Stimulated activated CD4-positive, alpha-beta T cell treated with anti-CD3 and anti-CD28 coated beads, Interleukin-2, amount 100 ng/mL, for 4 hours (primary cell): ENCODE measurements around the gene SNX12.
"Not testable (repeated sequence)": the region's sequence is repeated elsewhere in the genome, so short reads cannot be mapped to it uniquely, and the experiment has no call there.

ENCODE experiments used
- DNase-seq: peaks from one replicate; pipeline ENCODE4 v3.0.0-alpha.2; 2020; ENCODE audit warnings: low read depth

The SNX12 gene

DNA sequence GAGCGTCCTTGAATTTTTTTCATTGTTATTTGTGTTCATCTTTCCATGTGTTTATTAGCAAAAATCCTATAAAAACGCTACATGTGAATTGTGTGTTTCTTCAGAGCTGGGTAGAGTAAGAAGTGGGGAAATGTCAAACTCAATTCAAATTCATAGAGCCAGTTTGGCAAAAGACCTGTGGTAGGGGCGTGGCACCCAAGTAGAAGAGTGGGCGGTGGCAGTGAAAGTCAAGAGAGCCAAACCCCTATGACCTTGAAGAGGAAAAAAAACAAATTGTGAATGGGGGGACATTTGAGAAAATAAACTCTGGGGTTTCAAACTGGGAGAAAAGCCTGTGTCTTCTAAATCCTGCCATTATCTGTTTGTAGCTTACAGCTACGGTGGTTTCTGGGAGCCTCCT lies 23.1 kb upstream of the SNX12 start:
- no peak for DNase-seq

DNA sequence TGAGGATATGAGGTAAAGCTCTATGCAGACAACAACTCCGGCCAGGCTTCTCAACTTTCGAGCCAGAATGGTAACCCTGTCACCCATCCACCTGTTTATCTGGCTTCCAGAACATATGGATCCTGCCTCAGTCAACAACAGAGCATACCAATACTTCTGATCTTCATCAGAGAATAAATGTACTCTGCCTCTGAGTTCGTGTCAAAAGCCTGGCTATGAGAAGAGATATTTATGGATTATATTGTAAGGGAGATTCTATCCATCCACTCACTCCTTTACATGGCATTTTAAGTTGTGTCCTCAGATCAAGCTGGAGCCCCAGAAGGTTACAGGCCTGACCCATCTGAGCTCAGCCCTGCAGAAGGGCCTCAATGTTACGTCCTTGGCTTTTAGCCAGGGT lies 17.8 kb upstream of the SNX12 start:
- no peak for DNase-seq

DNA sequence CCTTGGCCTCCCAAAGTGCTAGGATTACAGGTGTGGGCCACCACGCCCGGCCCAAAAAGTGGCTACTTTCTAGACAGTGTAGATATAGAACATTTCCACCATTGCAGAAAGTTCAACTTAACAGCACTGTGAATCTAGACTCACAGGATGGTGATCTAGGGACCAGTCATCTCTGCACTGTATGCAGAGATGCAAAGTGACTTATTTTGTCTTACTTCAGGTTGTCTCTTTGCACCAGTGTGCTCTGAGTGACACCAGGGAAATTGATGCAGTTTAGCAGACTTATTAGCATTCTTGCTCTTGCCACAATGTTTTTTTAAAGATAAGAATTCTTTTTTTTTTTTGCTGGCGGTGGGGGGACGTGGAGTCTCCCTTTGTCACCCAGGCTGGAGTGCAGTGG lies 14.7 kb upstream of the SNX12 start:
- no peak for DNase-seq

DNA sequence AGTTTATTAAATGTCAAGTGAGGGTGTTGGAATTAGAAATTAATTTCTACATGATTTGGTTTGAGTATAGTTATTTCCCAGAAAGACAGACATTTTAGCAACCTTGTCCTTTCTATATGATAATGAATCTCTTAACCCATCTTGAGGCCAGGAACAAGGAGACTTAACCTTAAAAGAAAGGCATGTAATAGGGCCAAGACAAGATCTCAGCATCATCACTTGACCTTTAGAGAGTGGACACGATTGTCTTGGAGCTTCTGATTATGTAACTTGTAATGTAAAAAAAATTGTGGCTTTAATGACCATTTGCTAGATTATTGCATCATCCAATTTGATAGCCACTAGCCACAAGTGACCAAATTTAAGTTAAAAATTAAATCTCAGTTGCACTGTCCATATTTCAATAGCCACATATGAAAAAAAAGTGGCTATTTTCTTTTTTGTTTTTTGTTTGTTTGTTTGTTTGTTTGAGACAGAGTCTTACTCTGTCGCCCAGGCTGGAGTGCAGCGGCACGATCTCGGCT lies 14.1 kb upstream of the SNX12 start:
- no peak for DNase-seq

DNA sequence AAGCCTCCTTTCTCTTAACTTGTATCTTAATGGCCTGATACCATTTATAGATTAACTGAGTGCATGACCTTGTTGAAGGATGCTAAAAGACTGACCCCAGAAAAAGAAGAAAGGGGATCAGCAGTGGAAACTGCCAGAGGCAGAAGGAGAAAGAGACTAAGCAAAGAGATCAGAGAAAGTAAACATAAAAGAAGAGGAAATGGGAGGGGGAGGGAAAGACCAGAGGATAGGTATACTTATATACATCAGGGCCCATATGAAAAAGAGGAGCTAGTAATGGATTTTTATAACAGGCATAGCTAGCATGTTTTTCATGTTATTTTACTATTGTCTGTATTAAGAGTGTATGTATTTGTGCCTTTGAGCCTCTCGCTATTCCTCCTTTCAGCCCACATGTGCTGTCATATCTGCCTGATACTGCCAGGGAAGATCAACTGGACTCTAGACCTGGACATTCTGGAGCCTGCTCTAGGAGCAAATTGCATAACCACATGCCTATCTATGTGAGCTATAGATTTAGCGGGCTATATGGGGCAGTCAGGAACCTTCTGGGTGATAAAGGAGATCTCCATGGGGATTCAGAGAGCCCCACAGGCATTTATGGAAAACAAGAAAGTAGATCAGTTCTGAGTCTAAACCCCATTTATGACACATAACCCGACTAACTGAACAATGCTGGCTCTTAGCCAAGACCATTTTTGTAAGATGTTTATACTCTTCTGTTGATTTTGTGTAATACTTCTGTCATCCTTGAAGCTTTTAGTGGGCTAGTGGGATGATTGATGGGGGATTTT lies 13.4 kb upstream of the SNX12 start:
- DNase-seq = no peak

DNA sequence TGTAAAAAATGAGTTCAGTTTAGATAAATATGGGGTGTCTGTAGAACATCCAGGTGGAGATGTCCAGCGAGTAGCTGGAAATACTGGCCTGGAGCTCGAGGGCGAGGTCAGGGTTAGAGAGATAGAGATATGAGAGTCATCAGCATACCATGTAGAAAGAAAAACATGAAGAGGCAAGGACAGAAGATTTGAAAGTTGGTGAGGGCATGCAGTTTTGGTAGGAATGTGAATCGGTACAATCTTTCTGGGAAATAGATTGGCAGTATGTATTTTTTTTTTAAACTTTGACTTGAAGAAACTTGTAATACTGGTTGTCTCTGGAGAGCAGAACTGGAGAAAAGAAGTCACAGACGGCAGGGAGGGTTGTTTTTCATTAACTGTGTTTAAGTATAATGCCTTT lies 2.4 kb upstream of the SNX12 start:
- DNase-seq = no peak

DNA sequence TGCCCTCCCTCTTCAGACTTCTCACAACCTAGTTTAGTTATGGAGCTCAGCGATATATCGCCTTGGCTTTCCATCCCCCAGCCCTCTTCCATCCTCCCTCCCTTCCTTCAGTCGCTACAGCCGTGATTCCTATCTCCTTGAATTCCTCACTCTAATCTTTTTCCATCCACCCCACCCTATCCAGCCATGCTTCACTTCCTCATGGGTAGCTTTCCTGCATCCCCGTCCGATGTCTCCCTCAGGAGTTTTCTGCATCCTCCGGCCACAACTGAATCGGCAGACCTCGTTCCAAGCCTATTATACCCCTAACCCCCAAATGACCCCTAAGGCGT lies 456 bp downstream of the SNX12 start:
- DNase-seq = no peak

DNA sequence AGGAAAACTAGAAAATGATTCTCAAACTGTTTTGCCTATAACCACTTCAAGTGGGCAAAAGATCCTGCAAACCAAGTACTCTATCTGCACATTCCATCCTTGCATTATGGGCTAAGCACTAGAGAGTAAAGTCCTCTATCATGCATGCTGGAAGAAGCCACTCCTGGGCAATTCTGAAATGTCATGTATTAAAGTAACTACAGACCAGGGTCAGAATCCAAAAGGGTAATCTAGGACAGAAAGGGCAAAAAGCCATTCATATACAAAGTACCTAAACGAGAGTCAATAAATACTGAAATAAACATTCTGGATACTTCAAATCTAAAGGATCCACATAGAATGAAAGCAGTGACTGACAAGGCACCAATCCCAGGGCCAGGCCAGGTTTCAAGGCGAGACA lies 1.0 kb downstream of the SNX12 start:
- DNase-seq = no peak

DNA sequence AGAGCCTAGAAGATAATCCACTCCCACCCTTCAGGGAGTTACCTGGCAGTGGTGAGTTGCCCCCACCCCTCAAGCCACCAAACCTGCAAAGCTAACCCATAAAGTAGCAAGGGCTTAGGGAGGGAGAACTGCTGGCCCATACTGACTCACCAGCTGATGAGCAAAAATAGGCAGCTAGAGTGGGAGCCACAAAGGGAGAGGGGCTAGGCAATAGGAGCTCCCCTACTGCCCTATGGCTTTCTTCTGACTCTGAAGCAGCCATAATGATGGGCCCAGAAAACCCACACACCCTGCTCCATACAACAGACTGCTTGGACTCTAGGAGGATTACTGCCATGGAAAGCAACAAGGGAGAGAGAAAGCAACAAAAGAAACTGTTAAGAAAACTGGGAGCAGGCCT lies 8.0 kb downstream of the SNX12 start:
- no peak for DNase-seq

DNA sequence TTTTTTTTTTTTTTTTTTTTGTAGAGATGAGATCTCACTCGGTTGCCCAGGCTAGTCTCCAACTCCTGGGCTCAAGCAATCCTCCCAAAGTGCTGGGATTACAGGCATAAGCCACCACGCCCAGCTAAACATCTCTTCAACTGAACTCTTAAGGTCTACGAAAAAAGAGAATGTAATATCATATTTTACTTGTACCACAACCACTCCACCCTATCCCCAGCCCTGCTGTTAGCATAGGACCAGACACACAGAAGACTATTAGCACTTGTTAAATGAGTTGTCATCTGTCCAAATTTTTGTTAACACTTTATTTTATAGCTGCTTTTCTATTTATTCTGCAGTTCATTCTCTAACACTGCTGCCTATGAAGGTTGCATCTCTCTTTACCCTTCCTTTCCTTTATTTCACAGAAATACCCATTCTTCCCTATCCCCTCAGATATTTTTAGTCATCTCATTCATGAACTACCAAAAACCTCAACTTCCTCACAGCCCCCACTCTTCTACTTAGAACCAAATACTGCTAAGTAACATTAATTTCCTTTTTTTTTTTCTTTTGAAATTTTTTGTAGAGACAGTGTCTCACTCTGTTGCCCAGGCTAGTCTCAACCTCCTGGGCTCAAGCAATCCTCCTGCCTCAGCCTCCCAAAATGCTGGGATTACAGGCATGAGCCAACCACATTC lies 10.1 kb downstream of the SNX12 start:
- DNase-seq = no peak

DNA sequence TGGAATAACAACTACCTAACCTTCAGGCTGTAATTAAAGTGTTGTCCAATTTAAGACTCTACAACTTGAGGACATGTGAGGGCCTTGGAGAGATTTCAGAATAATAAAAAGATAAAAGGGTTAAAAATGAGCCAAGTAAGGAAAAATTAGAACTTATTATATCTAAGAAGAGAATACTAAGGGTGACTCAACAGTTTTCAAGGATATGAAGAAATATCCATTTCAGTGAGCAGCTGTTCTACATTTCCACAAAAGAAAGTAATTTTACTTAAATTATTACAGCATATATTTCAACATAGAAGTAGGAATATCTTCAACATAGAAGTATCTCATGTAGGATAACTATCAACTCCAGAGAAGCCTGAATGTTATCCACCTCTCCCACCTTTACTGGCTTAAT lies 11.3 kb downstream of the SNX12 start:
- DNase-seq = no peak

DNA sequence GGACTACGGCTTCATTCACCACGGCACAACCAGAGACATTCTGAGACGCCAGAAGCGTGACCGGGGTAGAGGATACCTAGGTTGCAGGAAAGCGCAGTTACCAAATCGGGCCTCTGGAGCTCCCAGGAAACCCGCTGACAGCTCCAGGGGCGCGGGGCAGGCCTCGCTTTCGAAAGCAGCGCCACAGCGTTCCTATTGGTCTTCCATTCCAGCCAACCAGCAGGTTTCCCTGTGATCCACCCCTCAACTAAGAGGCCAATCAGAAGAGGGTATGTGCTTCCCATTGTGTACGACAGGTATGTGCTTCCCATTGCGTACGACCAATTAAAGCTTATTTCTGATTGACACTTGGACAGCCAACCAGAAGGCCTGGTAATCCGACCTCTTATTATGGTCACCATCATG lies 14.9 kb downstream of the SNX12 start:
- DNase-seq = no peak

DNA sequence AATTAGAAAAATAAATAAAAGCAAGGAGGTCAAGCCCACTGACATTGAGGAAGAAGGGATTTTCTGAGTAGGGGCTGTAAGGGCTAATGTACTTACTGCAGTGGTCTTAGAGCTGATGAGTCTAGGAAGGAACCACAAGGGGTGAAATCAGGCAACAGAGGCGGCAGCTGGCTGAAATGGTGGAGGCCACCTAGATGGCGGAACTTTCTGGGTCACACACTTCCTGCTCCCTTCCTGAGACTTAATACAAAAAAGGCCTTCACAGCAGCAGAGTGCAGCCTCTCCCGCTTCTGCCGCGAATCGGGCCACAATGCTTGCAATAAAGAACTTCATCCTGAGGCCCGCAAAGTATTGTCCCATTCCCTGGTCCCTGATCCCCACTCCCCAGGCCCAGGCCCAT lies 15.4 kb downstream of the SNX12 start:
- no peak for DNase-seq

DNA sequence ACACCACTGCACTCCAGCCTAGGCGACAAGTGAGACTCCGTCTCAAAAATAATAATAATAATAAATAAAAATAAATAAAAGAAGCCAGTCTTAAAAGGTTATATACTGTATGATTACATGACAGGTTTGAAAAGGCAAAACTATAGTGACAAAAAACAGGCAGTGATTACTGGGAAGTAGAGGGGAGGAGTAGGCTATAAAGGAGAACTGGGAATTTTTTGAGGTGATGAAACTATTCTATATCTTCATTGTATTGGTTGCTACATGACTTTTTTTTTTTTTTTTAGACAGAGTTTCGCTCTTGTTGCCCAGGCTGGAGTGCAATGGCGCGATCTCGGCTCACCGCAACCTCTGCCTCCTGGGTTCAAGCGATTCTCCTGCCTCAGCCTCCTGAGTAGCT lies 20.2 kb downstream of the SNX12 start:
- DNase-seq = not testable (repeated sequence)

DNA sequence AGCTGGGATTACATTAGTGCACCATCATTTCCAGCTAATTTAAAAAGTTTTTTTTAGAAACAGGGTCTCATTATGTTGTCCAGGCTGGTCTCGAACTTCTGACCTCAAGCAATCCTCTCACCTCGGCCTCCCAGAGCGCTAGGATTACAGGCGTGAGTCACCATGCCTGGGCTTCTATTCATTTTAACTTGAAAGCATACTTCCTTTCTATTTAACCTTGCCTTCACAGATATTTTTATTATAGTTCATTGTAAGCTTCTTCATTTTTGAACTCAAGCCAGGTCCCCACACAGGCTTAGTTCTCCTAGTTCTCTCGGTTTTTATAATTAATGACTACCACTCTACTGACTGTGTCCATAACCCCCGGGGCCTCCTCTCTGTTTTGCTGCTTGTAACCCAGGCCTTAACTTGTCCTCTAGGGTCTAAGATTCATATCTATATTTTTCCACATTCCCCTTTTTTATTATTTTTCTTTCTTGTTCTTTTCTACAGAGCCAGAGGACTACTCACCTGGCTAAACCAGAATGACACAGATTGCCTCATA lies 50.7 kb downstream of the SNX12 start:
- DNase-seq = no peak
